GM12874 (cell line): ENCODE measurements around the gene TDRD9.

Experiments used
- TF ChIP-seq, protein P1 (sequence below): IDR thresholded peaks from 2 replicates; pipeline ENCODE4 v1.5.1; 2011; ENCODE audit warnings: low read depth, mild to moderate bottlenecking, control low read depth, low read length, moderate library complexity; ENCODE audit not compliant: insufficient read depth

Gene TDRD9

DNA sequence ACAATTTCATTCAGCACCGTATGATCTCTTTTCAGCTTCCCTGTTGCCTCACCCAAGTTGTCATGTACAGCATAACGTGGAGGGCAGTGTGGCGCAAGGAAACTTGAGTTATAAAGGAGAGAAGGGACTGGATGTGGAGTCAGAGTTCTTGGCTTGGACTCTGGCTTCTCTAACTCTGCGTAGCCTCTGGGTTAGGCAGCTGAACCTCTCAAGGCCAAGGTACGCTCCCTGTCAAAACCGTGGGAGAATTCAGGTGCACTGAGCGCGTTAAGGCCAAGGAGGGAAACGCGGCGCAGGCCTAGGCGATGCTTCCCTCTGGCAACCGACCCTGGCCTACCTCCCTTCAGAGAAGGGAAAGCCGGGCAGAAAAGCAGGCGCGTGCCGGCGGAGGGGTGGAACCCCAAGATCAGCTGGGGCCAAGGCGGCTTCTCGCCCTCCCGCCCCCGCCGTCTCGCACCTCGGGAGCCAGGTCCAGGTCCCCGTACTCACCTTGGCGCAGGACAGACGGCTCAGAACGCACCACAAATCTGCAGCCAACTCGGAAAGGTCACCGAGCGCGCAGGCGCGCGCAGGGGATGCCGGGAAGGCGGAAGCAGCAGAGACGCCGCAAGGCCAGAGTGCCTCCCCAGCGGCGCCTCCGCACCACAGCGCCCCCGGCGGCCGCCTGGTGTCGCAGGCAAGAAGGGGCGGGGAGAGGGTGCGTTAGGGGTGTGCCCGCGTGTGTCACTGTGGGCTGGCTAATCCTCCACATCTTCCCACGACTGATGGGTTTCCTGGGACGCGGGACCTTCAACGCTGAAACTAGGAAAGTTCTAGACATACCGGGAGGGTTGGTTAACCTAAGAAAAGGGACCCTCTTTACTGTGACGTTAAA lies 7.0 kb upstream of the TDRD9 start:
- TF ChIP-seq, protein P1, sequence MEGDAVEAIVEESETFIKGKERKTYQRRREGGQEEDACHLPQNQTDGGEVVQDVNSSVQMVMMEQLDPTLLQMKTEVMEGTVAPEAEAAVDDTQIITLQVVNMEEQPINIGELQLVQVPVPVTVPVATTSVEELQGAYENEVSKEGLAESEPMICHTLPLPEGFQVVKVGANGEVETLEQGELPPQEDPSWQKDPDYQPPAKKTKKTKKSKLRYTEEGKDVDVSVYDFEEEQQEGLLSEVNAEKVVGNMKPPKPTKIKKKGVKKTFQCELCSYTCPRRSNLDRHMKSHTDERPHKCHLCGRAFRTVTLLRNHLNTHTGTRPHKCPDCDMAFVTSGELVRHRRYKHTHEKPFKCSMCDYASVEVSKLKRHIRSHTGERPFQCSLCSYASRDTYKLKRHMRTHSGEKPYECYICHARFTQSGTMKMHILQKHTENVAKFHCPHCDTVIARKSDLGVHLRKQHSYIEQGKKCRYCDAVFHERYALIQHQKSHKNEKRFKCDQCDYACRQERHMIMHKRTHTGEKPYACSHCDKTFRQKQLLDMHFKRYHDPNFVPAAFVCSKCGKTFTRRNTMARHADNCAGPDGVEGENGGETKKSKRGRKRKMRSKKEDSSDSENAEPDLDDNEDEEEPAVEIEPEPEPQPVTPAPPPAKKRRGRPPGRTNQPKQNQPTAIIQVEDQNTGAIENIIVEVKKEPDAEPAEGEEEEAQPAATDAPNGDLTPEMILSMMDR = peak; percentile 99

- TF ChIP-seq, protein P1 = no peak
Measured at GRCh38 chr14:103923863-103924262, 4.4 kb upstream of the TDRD9 start.

GRCh38 chr14:103925316-103925715 lies 2.9 kb upstream of the TDRD9 start:
- TF ChIP-seq, protein P1 = no peak

DNA sequence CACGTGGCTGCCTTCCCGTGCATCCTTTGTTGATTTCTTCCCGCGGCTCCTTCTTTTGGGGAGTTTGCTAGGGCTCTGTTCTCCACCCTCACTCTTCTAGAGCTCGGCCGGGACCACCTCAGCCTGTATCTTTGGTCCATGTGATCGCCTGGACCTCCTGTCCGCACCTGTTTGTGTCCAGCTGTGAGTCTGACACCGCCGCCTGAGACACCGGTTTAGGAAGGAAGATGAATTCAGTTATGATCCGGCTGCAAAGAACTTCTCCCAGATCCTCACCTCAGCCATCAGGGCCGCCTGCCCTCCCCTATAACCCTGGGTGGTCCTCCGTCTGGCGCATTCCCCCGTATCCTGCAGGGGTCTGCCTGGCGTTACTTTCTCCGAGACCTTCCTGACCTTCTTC lies 690 bp upstream of the TDRD9 start:
- TF ChIP-seq, protein P1 = no peak

DNA sequence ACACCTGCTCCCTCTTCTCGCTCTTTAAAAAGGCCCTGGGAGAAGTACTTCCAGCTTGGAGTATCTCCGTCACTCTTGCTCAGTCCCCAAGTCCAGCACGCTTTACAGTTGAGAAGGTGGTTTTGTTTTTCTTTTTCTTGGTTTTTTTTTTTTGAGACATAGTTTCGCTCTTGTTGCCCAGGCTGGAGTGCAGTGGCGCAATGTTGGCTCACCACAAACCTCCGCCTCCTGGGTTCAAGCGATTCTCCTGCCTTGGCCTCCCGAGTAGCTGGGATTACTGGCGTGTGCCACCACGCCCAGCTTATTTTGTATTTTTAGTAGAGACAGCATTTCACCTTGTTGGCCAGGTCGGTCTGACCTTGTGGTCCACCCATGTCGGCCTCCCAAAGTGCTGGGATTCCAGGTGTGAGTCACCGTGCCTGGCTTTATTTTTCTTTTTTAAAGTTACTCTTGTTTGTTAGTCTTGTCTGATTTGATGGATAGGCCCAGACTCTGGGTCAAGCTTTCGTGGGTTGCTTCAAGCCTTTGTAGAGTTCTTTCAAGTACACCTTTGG lies 1.9 kb downstream of the TDRD9 start:
- TF ChIP-seq, protein P1 = no peak

GRCh38 chr14:103931422-103931821 lies 3.2 kb downstream of the TDRD9 start:
- TF ChIP-seq, protein P1 = no peak

DNA sequence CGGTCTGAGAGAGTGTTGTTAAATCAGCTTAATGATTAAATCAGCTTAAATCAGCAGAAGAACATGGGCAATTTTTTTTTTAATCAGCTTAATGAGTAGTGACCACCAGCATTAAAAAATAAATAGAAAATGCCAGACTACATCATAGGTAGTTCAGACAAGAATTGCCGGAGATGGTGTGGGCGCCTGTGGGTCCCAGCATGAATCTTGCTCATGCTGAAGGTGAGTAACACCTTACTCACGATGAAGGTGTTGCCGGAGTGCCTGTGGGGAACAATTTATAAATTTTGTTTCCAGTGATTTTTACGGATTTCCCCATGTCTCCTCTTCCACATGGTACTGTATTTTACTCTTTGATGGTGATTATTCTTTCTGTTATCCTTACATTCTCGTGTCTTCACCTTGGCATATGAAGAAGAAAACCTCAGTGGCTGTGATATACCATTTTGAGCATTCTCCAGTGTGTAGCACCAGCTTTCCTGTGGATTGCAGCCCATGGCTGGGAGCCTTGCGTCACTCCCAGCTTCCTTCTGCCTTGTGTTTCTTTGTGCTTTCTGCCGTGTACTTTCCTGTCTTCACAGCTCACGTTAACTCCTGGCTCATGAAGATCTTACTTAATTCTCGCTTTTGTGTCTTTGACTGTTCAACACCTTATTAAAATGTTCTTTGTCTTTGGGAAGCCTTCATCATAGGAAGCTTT lies 4.7 kb downstream of the TDRD9 start:
- TF ChIP-seq, protein P1 = no peak
